Upper lobe of right lung (tissue), 1 donor: ENCODE measurements around the gene ZNF460. TPM values are rescaled to one million over a fixed set of nuclear protein-coding genes. Genes with fewer than 3 reads are reported as not detected.
A peak's percentile ranks its signal among the peaks of the same experiment; 100 is the strongest.

Experiments used
- ATAC-seq: fragments of 200-7000 bp; cut with Tn5 transposase; one replicate; pipeline ENCODE4 v1.9.1; 2020; ENCODE audit warnings: mild to moderate bottlenecking, moderate library complexity
- DNase-seq: peaks from one replicate; pipeline ENCODE4 v3.0.0-alpha.2; 2020
- H3K27ac ChIP-seq: fragments of 200-600 bp; one replicate; pipeline ENCODE4 v1.8.0; 2022
- H3K27me3 ChIP-seq: fragments of 200-600 bp; one replicate; pipeline ENCODE4 v1.8.0; 2022; ENCODE audit warnings: mild to moderate bottlenecking
- H3K36me3 ChIP-seq: fragments of 200-600 bp; one replicate; pipeline ENCODE4 v1.8.0; 2022
- H3K4me1 ChIP-seq: fragments of 200-600 bp; one replicate; pipeline ENCODE4 v1.8.0; 2022
- H3K4me3 ChIP-seq: fragments of 200-600 bp; one replicate; pipeline ENCODE4 v1.8.0; 2022; ENCODE audit warnings: mild to moderate bottlenecking
- H3K9me3 ChIP-seq: fragments of 200-600 bp; one replicate; pipeline ENCODE4 v1.8.0; 2022
- intact Hi-C: fragments of 100-400 bp; cut with DNase I; formaldehyde crosslinking; loops from one replicate; pipeline ENCODE4 v1.11.0; 2022
- long read RNA-seq: library from polyadenylated mRNA; unstranded; transcript quantifications from one replicate; pipeline ENCODE4 v2.0.0, GENCODE V29; 2021
- total RNA-seq: library from RNA; stranded (reverse); fragmentation: NEBNext Ultra II Directional; extraction: Animal tissue kit (Norgen Biotek cat#: 25700); gene quantifications from one replicate; pipeline ENCODE4 v1.2.1, GENCODE V29; 2021
- TF ChIP-seq, protein P1 (sequence below): fragments of 200-600 bp; IDR thresholded peaks from one replicate; pipeline ENCODE4 v1.8.0; 2022; ENCODE audit warnings: antibody characterized with exemption
- donor health status: DM: no; HTN: yes; CAD: no; lungs with severe emphysema.

ZNF460 gene
- 54.5 TPM for total RNA-seq
- long read RNA-seq, transcript ZNF460-201 (3 exons, 3,350 nt) = major isoform, 7 of 10 reads
- long read RNA-seq, partial matches to known transcripts = 0 of 10 reads
- long read RNA-seq, other reads (novel, unspliced or antisense) = 3 of 10 reads

DNA sequence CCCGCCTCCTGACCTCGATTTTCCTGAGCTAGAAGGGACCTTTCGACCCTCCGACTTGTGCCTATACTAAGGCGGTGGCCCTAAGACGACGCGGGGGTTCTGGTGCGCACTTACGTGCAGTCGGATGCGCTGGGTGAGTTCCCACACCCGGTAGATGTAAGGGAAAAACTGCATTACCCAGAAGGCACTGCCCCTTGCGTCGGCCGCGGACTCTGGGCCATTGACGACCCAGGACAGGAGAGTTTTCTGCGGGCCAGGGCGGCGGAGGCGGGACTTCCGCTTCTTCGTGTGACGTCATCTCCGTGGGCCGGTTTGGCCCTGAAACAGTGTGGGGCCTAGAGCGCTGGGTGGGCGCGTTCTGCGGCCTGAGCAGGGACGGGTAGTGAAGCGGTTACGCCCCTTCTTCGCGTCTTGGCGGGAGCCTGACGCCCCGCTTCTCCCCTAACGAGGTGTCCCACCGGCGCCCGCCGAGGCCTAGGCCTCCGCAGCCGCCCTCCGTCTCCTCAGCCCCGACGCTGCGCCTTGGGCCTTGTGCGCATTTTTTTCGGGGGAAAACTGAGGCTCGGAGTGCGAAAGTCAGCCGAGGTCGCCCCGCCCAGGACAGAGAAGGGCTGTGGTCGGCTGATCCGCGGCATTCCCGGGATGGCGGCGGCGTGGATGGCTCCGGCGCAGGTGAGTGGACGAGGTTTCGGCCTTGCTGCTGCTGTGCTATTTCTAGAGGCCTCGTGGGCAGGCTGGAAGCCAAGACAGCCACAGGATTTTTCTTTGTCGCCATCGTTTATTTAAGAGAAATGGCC is at the start of gene ZNF460:
Gene ZNF460 (plus strand): TSS at position 321 of the 797 bp plus-strand sequence. CDS start 322 bp downstream, at position 643.
- Histone ChIP-seq H3K4me1 (peaks cover 25% of the 10 kb centered on the region), H3K36me3 (peaks cover 16% of the 10 kb centered on the region), H3K27ac (peak within 1 kb of the TSS; percentile 99), H3K27me3 (no peaks in the 10 kb centered on the region), H3K9me3 (no peaks in the 10 kb centered on the region), H3K4me3 (peak within 1 kb of the TSS; percentile 93)
- DNase-seq = peak; percentile 98
- peak; percentile 97 for ATAC-seq
- TF ChIP-seq, protein P1, sequence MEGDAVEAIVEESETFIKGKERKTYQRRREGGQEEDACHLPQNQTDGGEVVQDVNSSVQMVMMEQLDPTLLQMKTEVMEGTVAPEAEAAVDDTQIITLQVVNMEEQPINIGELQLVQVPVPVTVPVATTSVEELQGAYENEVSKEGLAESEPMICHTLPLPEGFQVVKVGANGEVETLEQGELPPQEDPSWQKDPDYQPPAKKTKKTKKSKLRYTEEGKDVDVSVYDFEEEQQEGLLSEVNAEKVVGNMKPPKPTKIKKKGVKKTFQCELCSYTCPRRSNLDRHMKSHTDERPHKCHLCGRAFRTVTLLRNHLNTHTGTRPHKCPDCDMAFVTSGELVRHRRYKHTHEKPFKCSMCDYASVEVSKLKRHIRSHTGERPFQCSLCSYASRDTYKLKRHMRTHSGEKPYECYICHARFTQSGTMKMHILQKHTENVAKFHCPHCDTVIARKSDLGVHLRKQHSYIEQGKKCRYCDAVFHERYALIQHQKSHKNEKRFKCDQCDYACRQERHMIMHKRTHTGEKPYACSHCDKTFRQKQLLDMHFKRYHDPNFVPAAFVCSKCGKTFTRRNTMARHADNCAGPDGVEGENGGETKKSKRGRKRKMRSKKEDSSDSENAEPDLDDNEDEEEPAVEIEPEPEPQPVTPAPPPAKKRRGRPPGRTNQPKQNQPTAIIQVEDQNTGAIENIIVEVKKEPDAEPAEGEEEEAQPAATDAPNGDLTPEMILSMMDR = no peak
- intact Hi-C loops = no loop called here

DNA sequence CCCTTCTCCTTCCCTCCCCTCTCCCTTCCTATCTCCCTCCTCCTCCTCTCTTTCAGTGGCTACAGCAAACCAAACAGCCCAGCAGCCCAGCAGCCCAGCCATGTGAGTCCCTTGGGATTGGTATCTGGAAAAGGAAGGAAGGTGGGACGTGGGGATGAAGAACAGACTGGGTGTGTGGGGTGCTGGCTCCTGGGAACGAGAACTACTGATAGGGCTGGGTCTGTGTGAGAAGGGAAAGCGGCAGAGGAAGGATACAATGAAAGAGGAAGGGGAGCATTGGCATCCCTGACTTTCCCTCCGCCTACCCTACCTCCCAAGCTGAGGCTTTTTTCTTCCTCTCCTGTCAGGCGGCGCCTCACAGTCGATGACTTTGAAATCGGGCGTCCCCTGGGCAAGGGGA is 48.6 kb upstream of the ZNF460 start:
- DNase-seq (no peak), ATAC-seq (no peak)
- TF ChIP-seq, protein P1 = no peak
- H3K4me3 ChIP-seq = no peak overlapping the region
- no peaks in the 10 kb centered on the region for H3K36me3 ChIP-seq
- H3K27me3 ChIP-seq = no peaks in the 10 kb centered on the region
- intact Hi-C loops = no loop called here
- H3K27ac ChIP-seq = no peak overlapping the region
- no peaks in the 10 kb centered on the region for H3K4me1 ChIP-seq
- H3K9me3 ChIP-seq = no peaks in the 10 kb centered on the region

DNA sequence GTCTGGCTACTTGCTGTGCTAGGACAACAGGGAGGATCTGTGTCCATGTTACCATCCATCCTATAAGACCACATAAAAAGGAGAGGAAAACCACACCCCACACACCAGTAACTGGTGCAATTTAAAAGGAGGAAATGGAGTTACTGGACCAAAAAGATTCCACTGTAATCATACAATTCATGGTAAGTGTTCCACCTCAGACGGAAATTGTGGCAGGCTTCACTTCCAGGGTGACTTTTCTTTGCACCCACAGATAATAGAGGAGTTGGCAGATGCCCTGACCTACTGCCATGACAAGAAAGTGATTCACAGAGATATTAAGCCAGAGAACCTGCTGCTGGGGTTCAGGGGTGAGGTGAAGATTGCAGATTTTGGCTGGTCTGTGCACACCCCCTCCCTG is 47.1 kb upstream of the ZNF460 start:
- H3K9me3 ChIP-seq = no peaks in the 10 kb centered on the region
- no peak overlapping the region for H3K4me3 ChIP-seq
- intact Hi-C loops = no loop called here
- no peaks in the 10 kb centered on the region for H3K27me3 ChIP-seq
- H3K4me1 ChIP-seq = no peaks in the 10 kb centered on the region
- H3K27ac ChIP-seq = no peak overlapping the region
- TF ChIP-seq, protein P1 = no peak
- ATAC-seq (no peak), DNase-seq (no peak)
- H3K36me3 ChIP-seq = no peaks in the 10 kb centered on the region

DNA sequence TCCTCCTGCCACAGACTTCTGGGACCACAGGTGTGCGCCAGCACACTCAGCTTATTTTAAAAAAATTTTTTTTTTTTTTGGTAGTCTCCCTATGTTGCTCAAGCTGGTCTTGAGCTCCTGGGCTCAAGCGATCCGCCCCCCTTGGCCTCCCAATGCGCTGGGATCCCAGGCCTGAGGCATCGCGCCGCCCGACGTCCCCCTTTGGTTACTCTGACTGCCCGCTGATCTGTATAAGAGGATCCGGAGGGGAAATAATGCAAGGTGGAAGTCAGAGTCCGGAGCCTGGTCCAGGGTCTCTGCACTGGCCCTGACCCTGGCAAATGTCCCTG is 40.3 kb upstream of the ZNF460 start:
- Histone ChIP-seq H3K4me1 (peaks cover 21% of the 10 kb centered on the region), H3K27me3 (no peaks in the 10 kb centered on the region), H3K27ac (peak overlapping the region; percentile 83), H3K36me3 (peaks cover 13% of the 10 kb centered on the region), H3K9me3 (no peaks in the 10 kb centered on the region), H3K4me3 (peak overlapping the region; percentile 95)
- intact Hi-C loops = no loop called here
- DNase-seq = peak; percentile 69
- TF ChIP-seq, protein P1 = no peak
- no peak for ATAC-seq

DNA sequence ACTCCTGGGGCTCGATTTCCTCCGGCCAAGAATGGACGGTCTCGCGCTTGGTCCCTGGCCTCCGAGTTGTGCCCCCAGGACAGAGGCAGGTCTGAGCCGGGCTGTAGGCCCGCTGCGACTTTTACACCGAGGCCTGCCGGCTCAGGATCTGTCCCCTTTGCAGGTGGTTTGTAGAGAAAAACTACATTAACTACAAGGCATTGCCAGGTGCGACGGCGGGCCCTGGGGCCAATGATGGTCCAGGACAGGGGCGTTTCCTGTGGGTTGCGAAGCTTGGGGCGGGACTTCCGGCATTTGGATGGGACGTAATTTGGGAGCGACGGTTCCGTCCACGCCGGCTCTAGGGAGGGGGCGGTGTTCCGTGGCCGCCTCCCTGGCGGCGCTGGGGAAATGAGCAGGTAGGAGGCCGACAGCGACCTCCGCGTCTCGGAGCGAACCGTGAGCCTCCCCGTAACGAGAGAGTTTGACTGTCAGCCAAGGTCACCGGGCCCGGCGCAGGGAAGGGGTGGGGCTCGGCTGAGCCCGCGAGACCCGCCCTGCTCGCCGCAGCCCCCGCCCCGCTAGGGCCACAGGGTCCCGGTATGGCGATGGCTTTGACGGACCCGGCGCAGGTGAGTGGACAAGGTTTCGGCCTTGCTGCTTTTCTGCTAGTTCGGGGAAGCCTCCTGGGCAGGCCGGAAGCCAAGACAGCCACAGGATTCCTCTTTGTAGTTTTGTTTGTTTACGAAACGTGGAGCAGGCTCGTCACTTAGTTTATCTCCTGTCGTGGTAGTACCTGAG is 39.8 kb upstream of the ZNF460 start, which contains the start of gene ZNF805:
Gene ZNF805 (plus strand): TSS at position 322 of the 780 bp plus-strand sequence. CDS start 260 bp downstream, at position 582.
- H3K9me3 ChIP-seq = no peaks in the 10 kb centered on the region
- no peaks in the 10 kb centered on the region for H3K27me3 ChIP-seq
- ATAC-seq = peak; percentile 99
- H3K4me3 ChIP-seq = peak within 1 kb of the TSS; percentile 95
- TF ChIP-seq, protein P1 = no peak
- peaks cover 16% of the 10 kb centered on the region for H3K36me3 ChIP-seq
- peak; percentile 98 for DNase-seq
- intact Hi-C loops = no loop called here
- peak within 1 kb of the TSS; percentile 83 for H3K27ac ChIP-seq
- peaks cover 21% of the 10 kb centered on the region for H3K4me1 ChIP-seq
